Measurements from ENCODE around the gene TMEM266. TPM values are rescaled to one million over a fixed set of nuclear protein-coding genes. Genes with fewer than 3 reads are reported as not detected.
A peak's percentile ranks its signal among the peaks of the same experiment; 100 is the strongest.

The TMEM266 gene
- total RNA-seq, 2 experiments from 2014 or later, result not detected

- Mint-ChIP-seq H3K27me3 (peaks cover 5% of the 10 kb centered on the region), H3K36me3 (ENCODE audit: low read depth) (no peaks in the 10 kb centered on the region), H3K4me3 (no peak overlapping the region), H3K9me3 (no peaks in the 10 kb centered on the region), H3K4me1 (no peaks in the 10 kb centered on the region), H3K27ac (no peak overlapping the region)
- CTCF ChIA-PET, result no interaction called here
- POLR2A ChIA-PET, result no interaction called here
- no peak for DNase-seq
Observed at GRCh38 chr15:76116138-76116885, 56.5 kb downstream of the TMEM266 start.

GRCh38 chr15:76117181-76117580, 57.4 kb downstream of the TMEM266 start:
- Mint-ChIP-seq H3K27me3 (peaks cover 9% of the 10 kb centered on the region), H3K4me1 (no peaks in the 10 kb centered on the region), H3K9me3 (no peaks in the 10 kb centered on the region), H3K4me3 (no peak overlapping the region), H3K27ac (no peak overlapping the region), H3K36me3 (ENCODE audit: low read depth) (no peaks in the 10 kb centered on the region)
- ChIA-PET CTCF (no interaction called here), POLR2A (no interaction called here)
- no peak for DNase-seq

GRCh38 chr15:76118767-76119166, 59.0 kb downstream of the TMEM266 start:
- no peak for DNase-seq
- no peak overlapping the region for H3K4me3 Mint-ChIP-seq
- H3K4me1 Mint-ChIP-seq, result no peaks in the 10 kb centered on the region
- H3K27ac Mint-ChIP-seq, result no peak overlapping the region
- ChIA-PET CTCF (no interaction called here), POLR2A (no interaction called here)
- peaks cover 16% of the 10 kb centered on the region for H3K27me3 Mint-ChIP-seq
- no peaks in the 10 kb centered on the region for H3K36me3 Mint-ChIP-seq (ENCODE audit: low read depth)
- H3K9me3 Mint-ChIP-seq, result no peaks in the 10 kb centered on the region

GRCh38 chr15:76123031-76123430, 63.2 kb downstream of the TMEM266 start:
- no peak for DNase-seq
- CTCF ChIA-PET, result interaction anchor here (0.6 kb wide), 1 partner anchor 43 kb away, joined by 3 read pairs; no protein-coding TSS in a partner anchor
- Mint-ChIP-seq H3K4me1 (no peaks in the 10 kb centered on the region), H3K27ac (no peak overlapping the region), H3K36me3 (ENCODE audit: low read depth) (no peaks in the 10 kb centered on the region), H3K4me3 (no peak overlapping the region), H3K9me3 (no peaks in the 10 kb centered on the region), H3K27me3 (peaks cover 23% of the 10 kb centered on the region)
- POLR2A ChIA-PET, result no interaction called here

- Mint-ChIP-seq H3K27me3 (peaks cover 28% of the 10 kb centered on the region), H3K27ac (no peak overlapping the region), H3K4me1 (no peaks in the 10 kb centered on the region), H3K4me3 (no peak overlapping the region), H3K36me3 (ENCODE audit: low read depth) (no peaks in the 10 kb centered on the region), H3K9me3 (no peaks in the 10 kb centered on the region)
- POLR2A ChIA-PET, result interaction anchor here (0.6 kb wide), 1 partner anchor 19 kb away, joined by 4 read pairs; no protein-coding TSS in a partner anchor
- CTCF ChIA-PET, result interaction anchor here (1.4 to 2.0 kb wide), 2 partner anchors 12 to 67 kb away, joined by 3 to 6 read pairs; no protein-coding TSS in a partner anchor
- DNase-seq, result no peak
Observed at GRCh38 chr15:76127169-76127568, 67.4 kb downstream of the TMEM266 start.

- Mint-ChIP-seq H3K4me1 (no peaks in the 10 kb centered on the region), H3K4me3 (no peak overlapping the region), H3K9me3 (no peaks in the 10 kb centered on the region), H3K36me3 (ENCODE audit: low read depth) (no peaks in the 10 kb centered on the region), H3K27me3 (peaks cover 24% of the 10 kb centered on the region), H3K27ac (no peak overlapping the region)
- CTCF ChIA-PET, result interaction anchor here (2.0 kb wide), 1 partner anchor 11 kb away, joined by 6 read pairs; no protein-coding TSS in a partner anchor
- POLR2A ChIA-PET, result interaction anchor here (0.6 kb wide), 1 partner anchor 20 kb away, joined by 4 read pairs; no protein-coding TSS in a partner anchor
- DNase-seq, result no peak
Observed at GRCh38 chr15:76127880-76128279, 68.1 kb downstream of the TMEM266 start.

- Mint-ChIP-seq H3K27ac (no peak overlapping the region), H3K36me3 (ENCODE audit: low read depth) (no peaks in the 10 kb centered on the region), H3K4me3 (no peak overlapping the region), H3K27me3 (peaks cover 23% of the 10 kb centered on the region), H3K4me1 (peaks cover 9% of the 10 kb centered on the region), H3K9me3 (no peaks in the 10 kb centered on the region)
- CTCF ChIA-PET, result no interaction called here
- POLR2A ChIA-PET, result no interaction called here
- DNase-seq, result no peak
Observed at GRCh38 chr15:76134537-76134936, 74.8 kb downstream of the TMEM266 start.

GRCh38 chr15:76135516-76135915, 75.7 kb downstream of the TMEM266 start:
- H3K4me3 Mint-ChIP-seq, result no peak overlapping the region
- H3K27ac Mint-ChIP-seq, result no peak overlapping the region
- no peaks in the 10 kb centered on the region for H3K36me3 Mint-ChIP-seq (ENCODE audit: low read depth)
- CTCF ChIA-PET, result no interaction called here
- peaks cover 9% of the 10 kb centered on the region for H3K4me1 Mint-ChIP-seq
- no peak for DNase-seq
- POLR2A ChIA-PET, result no interaction called here
- peaks cover 21% of the 10 kb centered on the region for H3K27me3 Mint-ChIP-seq
- H3K9me3 Mint-ChIP-seq, result no peaks in the 10 kb centered on the region

GRCh38 chr15:76138436-76138835, 78.7 kb downstream of the TMEM266 start:
- ChIA-PET CTCF (interaction anchor here (0.6 to 2.7 kb wide), 8 partner anchors 9 to 329 kb away, joined by 3 to 18 read pairs (median 6); partner anchors contain the start of gene TMEM266), POLR2A (no interaction called here)
- no peaks in the 10 kb centered on the region for H3K36me3 Mint-ChIP-seq (ENCODE audit: low read depth)
- H3K4me1 Mint-ChIP-seq, result peaks cover 9% of the 10 kb centered on the region
- no peak overlapping the region for H3K4me3 Mint-ChIP-seq
- no peak overlapping the region for H3K27ac Mint-ChIP-seq
- peaks cover 25% of the 10 kb centered on the region for H3K27me3 Mint-ChIP-seq
- DNase-seq, result no peak
- H3K9me3 Mint-ChIP-seq, result no peaks in the 10 kb centered on the region

GRCh38 chr15:76139368-76140073, 79.7 kb downstream of the TMEM266 start:
- Mint-ChIP-seq H3K27me3 (peaks cover 29% of the 10 kb centered on the region), H3K4me3 (no peak overlapping the region), H3K4me1 (peaks cover 9% of the 10 kb centered on the region), H3K36me3 (ENCODE audit: low read depth) (no peaks in the 10 kb centered on the region), H3K9me3 (no peaks in the 10 kb centered on the region), H3K27ac (no peak overlapping the region)
- peak; percentile 84 for DNase-seq
- ChIA-PET CTCF (interaction anchor here (0.6 to 2.7 kb wide), 15 partner anchors 8 to 1158 kb away, joined by 3 to 18 read pairs (median 3); partner anchors contain the start of gene TMEM266), POLR2A (interaction anchor here (0.7 kb wide), 1 partner anchor 771 kb away, joined by 3 read pairs; the partner anchor contains the start of gene MAN2C1)

- H3K27ac Mint-ChIP-seq, result no peak overlapping the region
- peaks cover 29% of the 10 kb centered on the region for H3K27me3 Mint-ChIP-seq
- ChIA-PET CTCF (interaction anchor here (0.6 to 2.7 kb wide), 12 partner anchors 7 to 1158 kb away, joined by 3 to 18 read pairs (median 4); partner anchors contain the start of gene TMEM266), POLR2A (no interaction called here)
- peaks cover 9% of the 10 kb centered on the region for H3K4me1 Mint-ChIP-seq
- H3K36me3 Mint-ChIP-seq (ENCODE audit: low read depth), result no peaks in the 10 kb centered on the region
- no peak for DNase-seq
- H3K9me3 Mint-ChIP-seq, result no peaks in the 10 kb centered on the region
- H3K4me3 Mint-ChIP-seq, result no peak overlapping the region
Observed at GRCh38 chr15:76140074-76140464, 80.3 kb downstream of the TMEM266 start.

- Mint-ChIP-seq H3K27ac (no peak overlapping the region), H3K4me1 (peaks cover 12% of the 10 kb centered on the region), H3K27me3 (peaks cover 40% of the 10 kb centered on the region), H3K36me3 (ENCODE audit: low read depth) (no peaks in the 10 kb centered on the region), H3K4me3 (no peak overlapping the region), H3K9me3 (no peaks in the 10 kb centered on the region)
- POLR2A ChIA-PET, result no interaction called here
- no peak for DNase-seq
- CTCF ChIA-PET, result interaction anchor here (0.9 to 1.4 kb wide), 3 partner anchors 8 to 90 kb away, joined by 3 to 7 read pairs (median 3); no protein-coding TSS in a partner anchor
Observed at GRCh38 chr15:76146812-76147211, 87.0 kb downstream of the TMEM266 start.
